ENCODE data around the gene NKAIN4.

Gene NKAIN4

GRCh38 chr20:63254232-63254605, at the start of gene NKAIN4:
NKAIN4 (minus strand) TSS chr20:63254463; CDS start chr20:63254450, 13 bp downstream.
- DNase-seq, result no peak

- DNase-seq, result no peak
Measured at GRCh38 chr20:63303095-63303666, 48.9 kb upstream of the NKAIN4 start.

GRCh38 chr20:63301671-63302070, 47.4 kb upstream of the NKAIN4 start:
- DNase-seq, result no peak

GRCh38 chr20:63298731-63299312, 44.6 kb upstream of the NKAIN4 start:
- no peak for DNase-seq

- DNase-seq, result no peak
Measured at GRCh38 chr20:63297796-63298572, 43.7 kb upstream of the NKAIN4 start.

- no peak for DNase-seq
Measured at GRCh38 chr20:63297371-63297781, 43.1 kb upstream of the NKAIN4 start.

GRCh38 chr20:63296531-63297299, 42.5 kb upstream of the NKAIN4 start:
- DNase-seq, result no peak

GRCh38 chr20:63295846-63296245, 41.6 kb upstream of the NKAIN4 start:
- DNase-seq, result no peak

GRCh38 chr20:63295422-63295821, 41.2 kb upstream of the NKAIN4 start:
- DNase-seq, result no peak

GRCh38 chr20:63295018-63295417, 40.8 kb upstream of the NKAIN4 start:
- DNase-seq, result no peak

- no peak for DNase-seq
Measured at GRCh38 chr20:63294536-63294900, 40.3 kb upstream of the NKAIN4 start.

GRCh38 chr20:63293871-63294535, 39.7 kb upstream of the NKAIN4 start:
- DNase-seq, result no peak

- DNase-seq, result no peak
Measured at GRCh38 chr20:63293456-63293855, 39.2 kb upstream of the NKAIN4 start.

- DNase-seq, result no peak
Measured at GRCh38 chr20:63292904-63293303, 38.6 kb upstream of the NKAIN4 start, which contains the start of gene COL20A1. COL20A1 (plus strand) TSS chr20:63293186; CDS start chr20:63295108, 1,922 bp downstream.

GRCh38 chr20:63292292-63292701, 38.0 kb upstream of the NKAIN4 start:
- no peak for DNase-seq

GRCh38 chr20:63291811-63292210, 37.5 kb upstream of the NKAIN4 start:
- no peak for DNase-seq

GRCh38 chr20:63290677-63291472, 36.6 kb upstream of the NKAIN4 start:
- no peak for DNase-seq

- no peak for DNase-seq
Measured at GRCh38 chr20:63290136-63290676, 35.9 kb upstream of the NKAIN4 start.

- DNase-seq, result no peak
Measured at GRCh38 chr20:63289311-63290135, 35.3 kb upstream of the NKAIN4 start.

- no peak for DNase-seq
Measured at GRCh38 chr20:63288581-63289251, 34.5 kb upstream of the NKAIN4 start.
